Aorta (tissue), 5 donors: ENCODE measurements around the gene NRG3. TPM values are rescaled to one million over a fixed set of nuclear protein-coding genes. Genes with fewer than 3 reads are reported as not detected.

Source experiments
- ATAC-seq: fragments of 200-7000 bp; cut with Tn5 transposase; one replicate; pipeline ENCODE4 v1.9.1; 2022; ENCODE audit warnings: moderate library complexity; ENCODE audit not compliant: low FRiP score
- DNase-seq, 2 donors: peaks; one replicate each; pipeline ENCODE4 v3.0.0-alpha.2; 2020
- H3K27ac ChIP-seq, 2 donors: one replicate each; pipeline ENCODE4 v1.5.1; 2013; ENCODE audit warnings: low read length in 2 of 2, mild to moderate bottlenecking in 2 of 2, moderate library complexity in 2 of 2, control low read depth in 1 of 2, inconsistent platforms in 1 of 2, low read depth in 1 of 2
- H3K27me3 ChIP-seq, 2 donors: one replicate each; pipeline ENCODE4 v1.6.1; 2013; ENCODE audit warnings: control low read depth in 1 of 2, low read length in 1 of 2, mild to moderate bottlenecking in 1 of 2, moderate library complexity in 1 of 2; ENCODE audit not compliant: insufficient read depth in 2 of 2, control insufficient read depth in 1 of 2
- H3K36me3 ChIP-seq, 2 donors: one replicate each; pipeline ENCODE4 v1.6.1; 2013; ENCODE audit warnings: control low read depth in 1 of 2, low read length in 1 of 2, mild to moderate bottlenecking in 1 of 2; ENCODE audit not compliant: insufficient read depth in 2 of 2, control insufficient read depth in 1 of 2
- H3K4me1 ChIP-seq, 2 donors: one replicate each; pipeline ENCODE4 v1.6.1; 2013; ENCODE audit warnings: low read length in 2 of 2, control low read depth in 1 of 2, mild to moderate bottlenecking in 1 of 2, moderate library complexity in 1 of 2; ENCODE audit not compliant: insufficient read depth in 2 of 2, control insufficient read depth in 1 of 2
- H3K4me3 ChIP-seq, 2 donors: one replicate each; pipeline ENCODE4 v1.5.1; 2013; ENCODE audit warnings: low read length in 2 of 2, control low read depth in 1 of 2, mild to moderate bottlenecking in 1 of 2
- H3K9me3 ChIP-seq: one replicate; pipeline ENCODE4 v1.6.1; 2013; ENCODE audit warnings: mild to moderate bottlenecking, low read length; ENCODE audit not compliant: control insufficient read depth
- WGBS, 2 donors: extraction: QIAGEN DNeasy Blood & Tissue Kit; methylation state at CpG; one replicate each; pipeline ENCODE4 v1.1.7; 2013; 5-methylcytosine and 5-hydroxymethylcytosine counted together
- intact Hi-C, 2 donors: fragments of 100-400 bp; cut with DNase I; formaldehyde crosslinking; loops; one replicate each; pipeline versions ENCODE4 v1.14.2 to v1.15.0; 2022
- polyA plus RNA-seq, 2 donors: library from polyadenylated mRNA; stranded (reverse); fragments of 200-250 nt; gene quantifications; one replicate each; pipeline ENCODE4 v1.2.3, GENCODE V29; 2013
- total RNA-seq, 2 donors: library from RNA; stranded (reverse); fragmentation: NEBNext Ultra II Directional; extraction: Animal tissue kit (Norgen Biotek cat#: 25700); gene quantifications; one replicate each; pipeline ENCODE4 v1.2.1, GENCODE V29; 2021
- donor health status: healthy with polysubstance abuse.
- donor health status: Bipolar disorder and iron deficiency.
- donor health status: DM: no; HTN: no; CAD: no.
- donor health status: DM: no; HTN: no; CAD: no.
- donor health status: DM: yes; HTN: yes; CAD: no.

NRG3 gene
- total and polyA plus RNA-seq, 4 donors: 0.50 to 1.1 (median 0.84) TPM

GRCh38 chr10:82597840-82598239, 722.8 kb downstream of the NRG3 start:
- DNase-seq (no peak), ATAC-seq (no peak)
- intact Hi-C loops: no loop called here
- no peaks in the 10 kb centered on the region for H3K36me3 ChIP-seq
- WGBS, 2 donors: 97% methylated on average over 7 of the region's 7 CpGs
- H3K4me3 ChIP-seq: no peak overlapping the region
- H3K27me3 ChIP-seq: no peaks in the 10 kb centered on the region
- H3K4me1 ChIP-seq: no peaks in the 10 kb centered on the region
- H3K9me3 ChIP-seq: no peaks in the 10 kb centered on the region
- H3K27ac ChIP-seq: no peak overlapping the region

DNA sequence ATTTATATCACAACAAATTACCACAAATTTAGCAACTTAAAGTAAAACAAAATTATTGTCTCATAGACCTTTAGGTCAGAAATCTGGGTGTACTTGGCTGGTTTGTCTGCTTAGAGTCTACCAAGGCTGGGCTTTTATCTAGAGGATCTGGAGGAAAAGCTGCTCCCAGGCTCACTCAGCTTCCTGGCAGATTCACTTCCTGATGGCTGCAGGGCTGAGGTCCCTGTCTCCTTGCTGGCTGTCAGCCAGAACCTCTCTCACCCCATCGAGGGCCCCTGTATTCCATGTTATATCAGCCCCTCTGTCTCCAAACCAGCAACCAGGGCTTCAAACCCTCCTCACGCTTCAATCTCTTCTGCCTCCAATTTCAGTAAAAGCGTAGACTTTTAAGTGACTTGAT, 734.9 kb downstream of the NRG3 start:
- Histone ChIP-seq H3K36me3 (no peaks in the 10 kb centered on the region), H3K4me3 (no peak overlapping the region), H3K27me3 (no peaks in the 10 kb centered on the region), H3K27ac (no peak overlapping the region), H3K9me3 (peaks cover 1% of the 10 kb centered on the region), H3K4me1 (no peaks in the 10 kb centered on the region)
- ATAC-seq: no peak
- 71 to 78% methylated on average over 3 of the region's 3 CpGs for WGBS, 2 donors
- intact Hi-C loops: no loop called here
- no peak for DNase-seq

DNA sequence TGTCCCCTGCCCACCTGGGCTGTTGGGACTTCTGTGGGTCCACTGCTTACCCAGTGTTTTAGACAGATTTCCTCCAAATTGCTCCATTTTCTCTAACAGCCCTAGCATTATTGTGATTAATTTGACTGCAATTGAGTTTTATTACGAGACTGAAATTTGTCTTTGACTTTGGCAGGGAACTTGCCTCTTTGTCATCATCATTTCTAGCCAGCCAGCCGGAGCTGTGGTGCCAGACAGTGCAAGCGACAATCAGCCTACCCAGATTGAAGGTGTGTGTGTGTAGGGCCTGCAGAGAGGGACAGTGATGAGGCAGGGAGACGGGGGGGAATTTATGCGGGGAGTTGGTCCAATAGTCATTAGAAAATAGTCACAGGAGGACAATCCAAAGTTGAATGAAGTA, 743.0 kb downstream of the NRG3 start:
- H3K4me1 ChIP-seq: no peaks in the 10 kb centered on the region
- intact Hi-C loops: no loop called here
- ATAC-seq (no peak), DNase-seq (no peak)
- no peaks in the 10 kb centered on the region for H3K9me3 ChIP-seq
- no peak overlapping the region for H3K27ac ChIP-seq
- no peaks in the 10 kb centered on the region for H3K27me3 ChIP-seq
- WGBS, 2 donors: 70 to 79% methylated on average over 5 of the region's 5 CpGs
- H3K4me3 ChIP-seq: no peak overlapping the region
- H3K36me3 ChIP-seq: no peaks in the 10 kb centered on the region

- DNase-seq (no peak), ATAC-seq (no peak)
- Histone ChIP-seq H3K4me3 (no peak overlapping the region), H3K27me3 (no peaks in the 10 kb centered on the region), H3K4me1 (no peaks in the 10 kb centered on the region), H3K27ac (no peak overlapping the region), H3K36me3 (no peaks in the 10 kb centered on the region), H3K9me3 (no peaks in the 10 kb centered on the region)
- WGBS, 2 donors: 95% methylated on average over 4 of the region's 4 CpGs
- intact Hi-C loops: no loop called here
These were observed 746.7 kb downstream of the NRG3 start for GRCh38 chr10:82621680-82622079.

GRCh38 chr10:82622479-82622878, 747.5 kb downstream of the NRG3 start:
- ATAC-seq (no peak), DNase-seq (no peak)
- H3K27ac ChIP-seq: no peak overlapping the region
- intact Hi-C loops: no loop called here
- no peak overlapping the region for H3K4me3 ChIP-seq
- H3K4me1 ChIP-seq: no peaks in the 10 kb centered on the region
- no peaks in the 10 kb centered on the region for H3K27me3 ChIP-seq
- WGBS, 2 donors: 95 to 96% methylated on average over 5 of the region's 5 CpGs
- no peaks in the 10 kb centered on the region for H3K9me3 ChIP-seq
- no peaks in the 10 kb centered on the region for H3K36me3 ChIP-seq

GRCh38 chr10:82625512-82626189, 750.7 kb downstream of the NRG3 start:
- Histone ChIP-seq H3K27me3 (no peaks in the 10 kb centered on the region), H3K4me3 (no peak overlapping the region), H3K27ac (no peak overlapping the region), H3K4me1 (peaks cover 3 to 4% of the 10 kb centered on the region in 2 donors), H3K36me3 (no peaks in the 10 kb centered on the region), H3K9me3 (no peaks in the 10 kb centered on the region)
- intact Hi-C loops: no loop called here
- DNase-seq (no peak), ATAC-seq (no peak)

DNA sequence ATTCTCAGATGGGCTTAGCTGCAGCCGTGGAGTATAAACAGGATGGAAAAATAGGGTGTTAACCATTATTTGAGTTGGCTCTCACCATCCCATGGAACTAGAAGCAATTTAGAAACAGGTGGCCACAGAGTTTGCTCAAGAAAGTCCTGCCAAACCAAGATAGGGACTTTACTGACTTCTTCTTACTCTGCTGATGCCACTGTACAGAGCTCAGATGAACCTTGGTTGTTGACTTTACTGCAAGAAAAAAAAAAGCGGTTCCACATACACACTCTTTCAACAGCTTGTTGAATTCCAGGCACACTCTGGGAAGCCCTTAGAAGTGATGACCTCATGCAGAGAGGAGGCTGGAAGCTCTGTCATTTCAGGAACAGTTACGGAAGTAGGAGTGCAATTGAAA, 753.4 kb downstream of the NRG3 start:
- no peaks in the 10 kb centered on the region for H3K9me3 ChIP-seq
- H3K27me3 ChIP-seq: no peaks in the 10 kb centered on the region
- WGBS, 2 donors: 1 to 8% methylated on average over 3 of the region's 3 CpGs
- intact Hi-C loops: no loop called here
- DNase-seq (no peak), ATAC-seq (no peak)
- no peak overlapping the region for H3K4me3 ChIP-seq
- H3K36me3 ChIP-seq: peaks cover 0 to 1% of the 10 kb centered on the region in 2 donors
- no peak overlapping the region for H3K27ac ChIP-seq
- peaks cover 3 to 4% of the 10 kb centered on the region in 2 donors for H3K4me1 ChIP-seq

DNA sequence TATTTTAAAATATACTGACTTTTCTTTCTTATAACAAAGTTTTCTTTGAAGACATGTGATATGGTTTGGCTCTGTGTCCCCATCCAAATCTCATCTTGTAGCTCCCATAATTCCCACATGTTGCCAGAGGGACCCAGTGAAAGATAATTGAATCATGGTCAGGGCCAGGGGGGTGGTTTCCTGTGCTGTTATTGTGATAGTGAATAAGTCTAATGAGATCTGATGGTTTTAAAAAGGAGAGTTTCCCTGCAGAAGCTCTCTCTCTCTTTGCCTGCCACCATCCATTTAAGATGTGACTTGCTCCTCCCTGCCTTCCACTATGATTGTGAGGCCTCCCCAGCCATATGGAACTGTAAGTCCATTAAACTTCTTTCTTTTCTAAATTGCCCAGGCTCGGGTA, 768.1 kb downstream of the NRG3 start:
- no peaks in the 10 kb centered on the region for H3K4me1 ChIP-seq
- ATAC-seq (no peak), DNase-seq (no peak)
- no peaks in the 10 kb centered on the region for H3K36me3 ChIP-seq
- intact Hi-C loops: no loop called here
- WGBS, 2 donors: 69% methylated on average over 1 of the region's 1 CpG
- H3K4me3 ChIP-seq: no peak overlapping the region
- H3K27me3 ChIP-seq: no peaks in the 10 kb centered on the region
- no peaks in the 10 kb centered on the region for H3K9me3 ChIP-seq
- H3K27ac ChIP-seq: no peak overlapping the region

DNA sequence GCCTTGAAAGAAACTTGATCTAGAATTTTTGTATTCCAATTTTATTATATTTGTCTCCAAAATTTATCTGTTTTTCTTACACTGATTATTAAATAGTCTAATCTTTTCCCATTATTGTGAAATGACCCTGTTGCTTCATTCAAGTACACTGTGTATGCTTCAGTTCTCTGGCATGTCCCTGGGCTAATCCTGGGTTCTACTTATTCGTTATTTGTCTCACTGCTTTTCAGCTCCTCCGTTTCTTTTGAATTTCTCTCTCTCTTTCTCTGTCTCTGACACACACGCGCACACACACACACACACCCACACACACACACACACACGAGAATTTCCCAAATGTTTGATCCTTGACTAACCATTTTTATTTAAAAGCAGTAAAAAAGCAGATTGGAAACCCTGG, 768.6 kb downstream of the NRG3 start:
- no peak for DNase-seq
- Histone ChIP-seq H3K4me3 (no peak overlapping the region), H3K27me3 (no peaks in the 10 kb centered on the region), H3K36me3 (no peaks in the 10 kb centered on the region), H3K27ac (no peak overlapping the region), H3K9me3 (no peaks in the 10 kb centered on the region), H3K4me1 (no peaks in the 10 kb centered on the region)
- ATAC-seq: peak; percentile 75
- WGBS, 2 donors: 51 to 54% methylated on average over 5 of the region's 5 CpGs
- intact Hi-C loops: no loop called here
